GM19099 (cell line): ENCODE measurements around the gene HSPB2.

Experiments used
- POLR2A ChIP-seq: IDR thresholded peaks from 3 replicates; pipeline ENCODE4 v1.6.1; 2011; ENCODE audit warnings: low read depth; ENCODE audit not compliant: insufficient read length; ENCODE audit errors: extremely low read depth

HSPB2 gene, protein sequence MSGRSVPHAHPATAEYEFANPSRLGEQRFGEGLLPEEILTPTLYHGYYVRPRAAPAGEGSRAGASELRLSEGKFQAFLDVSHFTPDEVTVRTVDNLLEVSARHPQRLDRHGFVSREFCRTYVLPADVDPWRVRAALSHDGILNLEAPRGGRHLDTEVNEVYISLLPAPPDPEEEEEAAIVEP

GRCh38 chr11:111912535-111912934 lies at the start of gene HSPB2:
Gene HSPB2 (plus strand): TSS chr11:111912734. CDS start chr11:111912830, 96 bp downstream.
- no peak for TF ChIP-seq POLR2A

GRCh38 chr11:111870113-111870512 lies 42.4 kb upstream of the HSPB2 start:
- TF ChIP-seq POLR2A = no peak

- TF ChIP-seq POLR2A = no peak
Measured at GRCh38 chr11:111870522-111870885, 42.0 kb upstream of the HSPB2 start.

DNA sequence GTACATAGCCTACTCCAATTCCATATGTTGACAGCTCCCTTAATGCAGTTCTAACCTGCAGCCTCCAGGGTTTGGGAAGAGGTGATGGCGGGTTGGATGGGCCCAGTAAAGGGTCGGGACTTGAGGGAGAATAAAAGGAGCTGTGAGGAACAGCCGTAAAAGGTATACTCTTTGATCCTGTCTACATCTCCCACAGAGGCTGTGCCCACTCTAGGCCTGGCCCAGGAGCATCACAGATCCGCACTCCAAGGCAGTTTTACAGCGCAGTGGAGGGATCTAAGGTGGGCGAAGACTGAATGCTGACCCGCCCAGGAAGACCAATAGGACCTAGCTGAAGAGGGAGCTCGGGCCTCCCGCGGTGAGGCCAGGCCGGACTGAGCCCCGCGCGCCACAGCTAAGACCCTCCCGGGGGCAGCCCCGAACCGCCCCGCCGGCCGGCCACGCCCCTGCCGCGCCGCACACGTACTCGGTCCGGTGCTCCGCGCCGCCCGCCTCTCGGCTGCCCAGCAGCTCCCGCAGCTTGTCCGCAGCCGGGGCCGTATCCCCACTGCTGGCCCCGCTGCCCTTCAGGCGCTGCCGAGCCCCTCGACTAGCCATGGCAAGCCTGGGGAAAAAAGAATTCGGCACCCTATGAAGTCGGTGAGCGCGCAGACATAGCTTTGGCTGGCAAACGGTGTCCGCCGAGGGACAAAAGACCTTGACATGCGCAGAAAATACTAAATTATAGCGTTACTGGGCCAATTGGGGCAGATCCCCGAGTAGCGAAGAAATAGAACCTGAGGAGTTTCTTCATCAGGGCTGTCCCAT lies 41.4 kb upstream of the HSPB2 start, which contains the start of gene ALG9:
Gene ALG9, minus strand, starts transcription at position 696 of the 807 bp plus-strand sequence. Its CDS starts 99 bp downstream, at position 597.
- TF ChIP-seq POLR2A = peak; percentile 68

- no peak for TF ChIP-seq POLR2A
Measured at GRCh38 chr11:111871693-111872161, 40.8 kb upstream of the HSPB2 start.

- no peak for TF ChIP-seq POLR2A
Measured at GRCh38 chr11:111878385-111878848, 34.1 kb upstream of the HSPB2 start.

GRCh38 chr11:111878849-111879636 lies 33.5 kb upstream of the HSPB2 start, which contains the start of the genes CFAP68 and FDXACB1:
Gene CFAP68 (plus strand): TSS chr11:111879541. CDS start chr11:111879561, 20 bp downstream.
Gene FDXACB1 (minus strand): TSS chr11:111879165. CDS start chr11:111879132, 33 bp downstream.
- TF ChIP-seq POLR2A = peak; percentile 71

GRCh38 chr11:111879637-111879960 lies 32.9 kb upstream of the HSPB2 start:
- TF ChIP-seq POLR2A = no peak

- no peak for TF ChIP-seq POLR2A
Measured at GRCh38 chr11:111882202-111882601, 30.3 kb upstream of the HSPB2 start.

DNA sequence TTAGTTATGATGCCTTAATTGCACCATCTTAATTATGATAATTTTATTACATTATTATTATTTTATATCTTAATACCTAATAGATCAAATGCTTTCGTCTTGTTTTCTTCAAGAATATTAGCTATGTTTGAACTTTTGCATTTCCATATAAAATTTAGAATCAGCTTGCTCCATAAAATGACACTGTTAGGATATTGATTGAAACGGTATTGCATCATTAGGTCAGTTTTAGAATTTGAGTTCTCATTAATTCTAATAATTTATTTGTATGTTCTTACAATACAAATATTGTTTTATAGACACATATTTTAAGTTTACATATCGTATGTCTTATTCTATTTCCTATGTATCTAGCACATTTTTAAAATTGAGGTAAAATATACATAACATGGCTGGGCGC lies 26.5 kb upstream of the HSPB2 start:
- no peak for TF ChIP-seq POLR2A

DNA sequence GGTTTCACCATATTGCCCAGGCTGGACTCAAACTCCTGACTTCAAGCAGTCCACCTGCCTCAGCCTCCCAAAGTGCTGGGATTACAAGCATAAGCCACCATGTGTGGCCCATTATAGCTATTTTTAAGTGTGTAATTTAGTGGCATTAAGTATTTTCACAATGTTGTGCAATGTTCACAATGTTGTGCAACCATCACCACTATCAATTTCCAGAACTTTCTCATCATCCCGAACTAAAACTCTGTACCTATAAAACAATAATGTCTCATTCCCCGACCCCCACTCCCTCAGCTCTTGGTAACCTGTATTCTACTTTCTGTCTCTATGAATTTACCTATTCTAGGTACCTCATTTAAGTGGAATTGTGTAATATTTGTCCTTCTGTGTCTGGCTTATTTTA lies 25.7 kb upstream of the HSPB2 start:
- no peak for TF ChIP-seq POLR2A

DNA sequence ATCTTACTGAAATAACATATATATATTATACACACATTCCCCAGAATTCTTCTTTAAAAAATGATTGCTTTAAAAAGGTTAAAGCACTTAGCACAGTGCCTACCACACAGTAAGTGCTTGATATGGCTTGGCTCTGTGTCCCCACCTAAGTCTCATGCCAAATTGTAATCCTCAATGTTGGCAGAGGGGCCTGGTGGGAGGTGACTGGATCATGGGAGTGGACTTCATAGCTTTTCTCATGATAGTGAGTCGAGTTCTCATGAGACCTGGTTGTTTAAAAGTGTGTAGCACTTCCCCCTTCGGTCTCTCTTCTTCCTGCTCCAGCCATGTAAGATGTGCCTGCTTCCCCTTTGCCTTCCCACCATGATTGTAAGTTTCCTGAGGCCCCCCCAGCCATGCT lies 7.1 kb upstream of the HSPB2 start:
- no peak for TF ChIP-seq POLR2A

- no peak for TF ChIP-seq POLR2A
Measured at GRCh38 chr11:111906680-111907079, 5.9 kb upstream of the HSPB2 start.

DNA sequence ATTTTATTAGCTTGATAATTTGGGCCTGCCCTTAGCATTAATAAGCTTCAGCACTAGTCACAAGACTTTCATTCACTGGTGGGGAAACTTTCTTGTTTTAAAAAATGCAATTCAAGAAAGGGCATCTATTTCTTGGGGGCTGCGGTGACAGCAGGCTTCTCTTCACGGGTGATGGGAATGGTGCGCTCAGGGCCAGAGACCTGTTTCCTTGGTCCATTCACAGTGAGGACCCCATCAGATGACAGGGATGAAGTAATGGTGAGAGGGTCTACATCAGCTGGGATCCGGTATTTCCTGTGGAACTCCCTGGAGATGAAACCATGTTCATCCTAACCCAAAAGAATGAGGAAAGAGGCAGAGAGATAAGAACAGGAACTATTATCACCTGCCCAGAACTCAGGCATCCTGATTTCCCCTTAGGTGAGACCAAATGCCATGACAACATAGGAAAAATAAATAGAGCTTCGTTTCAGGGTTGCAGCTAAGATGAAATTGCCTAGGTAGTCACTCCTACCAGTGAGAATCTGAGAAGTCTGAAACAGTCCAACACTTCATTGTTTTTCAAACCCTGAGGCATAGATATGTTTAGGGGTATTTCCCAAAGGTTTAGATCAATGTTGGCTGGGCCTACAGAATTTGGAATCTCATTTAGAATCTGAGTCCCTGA lies 3.8 kb upstream of the HSPB2 start:
- no peak for TF ChIP-seq POLR2A

DNA sequence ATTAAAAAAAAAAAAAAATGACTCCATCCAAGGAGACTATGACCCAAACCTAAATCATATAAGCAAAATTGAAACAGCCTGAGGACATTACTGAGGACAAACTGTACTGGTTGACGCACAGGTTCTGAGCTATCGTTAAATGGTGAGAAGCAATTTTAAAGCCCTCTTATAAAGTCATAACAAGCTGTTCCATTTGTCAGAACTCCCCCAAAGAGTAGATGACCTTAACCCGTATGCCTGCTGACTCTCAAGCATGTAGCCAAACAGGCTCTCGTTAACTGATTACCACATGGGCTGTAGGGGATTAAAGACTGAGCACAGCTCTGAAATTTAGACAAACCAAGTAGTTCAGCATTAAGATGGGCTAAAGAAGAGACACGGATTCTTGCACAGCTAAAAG lies 3.2 kb upstream of the HSPB2 start:
- no peak for TF ChIP-seq POLR2A
